Stimulated activated CD8-positive, alpha-beta memory T cell treated with anti-CD3 and anti-CD28 coated beads, Interleukin-12 subunit alpha, Interleukin-12 subunit beta, amount 100 ng/mL, for 24 hours (primary cell): ENCODE results near the gene SAXO1.

ENCODE experiments used
- DNase-seq: peaks from one replicate; pipeline ENCODE4 v3.0.0-alpha.2; 2020; ENCODE audit errors: extremely low read depth

Gene SAXO1

DNA sequence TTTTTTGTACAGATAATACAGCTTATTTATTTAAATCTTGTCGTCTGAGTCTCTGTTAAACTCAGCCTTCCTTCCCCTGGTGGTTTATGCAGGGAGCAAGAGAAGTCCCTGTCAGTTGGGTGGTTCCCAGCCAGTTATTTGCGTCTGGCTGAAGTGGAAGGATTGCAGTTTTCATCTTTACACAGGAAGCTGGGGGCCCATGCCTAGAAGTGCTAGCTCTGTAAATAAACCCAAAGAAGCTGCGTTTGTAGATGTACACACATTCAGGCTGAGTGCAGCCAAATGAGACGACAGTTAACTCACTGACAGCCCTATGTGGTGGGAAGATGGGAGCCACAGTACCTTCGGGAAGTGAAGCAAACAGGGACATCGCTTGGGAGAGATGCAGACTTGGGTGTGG, 122.1 kb downstream of the SAXO1 start:
- DNase-seq: no peak

DNA sequence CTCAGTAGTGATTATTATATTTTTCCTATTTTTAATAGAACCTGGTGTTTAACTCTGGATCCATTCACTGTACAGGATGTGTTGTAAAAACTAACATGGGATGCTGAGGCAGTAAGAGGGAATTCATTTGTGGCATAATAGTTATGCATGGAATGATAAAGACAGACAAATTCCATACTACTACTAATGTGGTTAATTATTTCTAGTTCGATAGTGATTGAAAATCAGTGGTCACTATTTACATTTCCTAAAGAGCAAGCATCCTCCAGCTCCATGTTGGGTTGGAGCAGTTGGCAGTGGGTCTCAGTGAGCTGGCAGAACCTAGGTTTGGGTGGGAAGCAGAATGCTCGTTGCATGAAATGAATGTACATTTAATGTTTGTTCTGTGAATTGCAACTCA, 122.6 kb downstream of the SAXO1 start:
- no peak for DNase-seq

DNA sequence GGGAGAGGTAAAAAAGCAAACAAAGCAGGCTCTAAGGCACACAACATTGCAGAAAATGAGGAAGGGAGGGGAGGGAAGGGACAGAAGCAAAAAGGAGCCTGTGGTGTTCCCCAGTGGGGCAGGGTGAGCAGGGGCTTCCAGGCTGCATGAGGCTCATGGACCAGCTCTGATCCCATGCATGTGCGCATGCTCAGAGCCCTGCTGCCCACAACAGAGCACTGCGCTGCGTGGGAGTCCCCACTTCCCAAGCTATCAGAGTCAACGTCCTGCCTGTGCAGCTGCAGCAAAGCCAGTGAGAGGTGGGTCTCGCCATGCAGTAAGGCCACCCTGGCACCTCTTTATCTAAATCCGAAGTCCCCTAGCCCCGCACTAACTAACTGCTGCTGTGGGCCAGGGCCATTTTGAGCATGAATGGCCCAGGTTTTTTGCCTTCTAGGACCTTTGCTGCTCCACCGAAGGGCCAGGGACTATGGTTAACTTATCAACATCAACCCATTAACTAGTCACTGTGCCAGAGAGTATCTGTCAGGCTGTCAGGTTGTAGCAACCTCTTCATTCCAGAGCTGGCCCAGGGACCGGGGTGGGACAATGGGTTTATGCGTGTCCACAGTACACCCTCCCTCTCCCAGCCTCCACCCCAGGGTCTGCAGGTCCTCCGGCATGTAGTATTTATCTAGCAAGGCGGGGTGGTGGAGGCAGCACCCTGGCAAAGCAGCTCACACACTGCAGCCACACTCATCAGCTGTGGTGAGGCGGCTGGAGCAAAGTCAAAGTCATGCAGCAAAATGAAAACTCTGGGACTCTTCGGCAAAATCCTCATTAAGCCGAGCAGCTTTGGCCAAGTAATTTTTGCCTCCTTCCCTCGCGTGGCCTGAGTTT, 123.6 kb downstream of the SAXO1 start:
- no peak for DNase-seq

- no peak for DNase-seq
Observed at GRCh38 chr9:18907927-18908625, 124.9 kb downstream of the SAXO1 start.

DNA sequence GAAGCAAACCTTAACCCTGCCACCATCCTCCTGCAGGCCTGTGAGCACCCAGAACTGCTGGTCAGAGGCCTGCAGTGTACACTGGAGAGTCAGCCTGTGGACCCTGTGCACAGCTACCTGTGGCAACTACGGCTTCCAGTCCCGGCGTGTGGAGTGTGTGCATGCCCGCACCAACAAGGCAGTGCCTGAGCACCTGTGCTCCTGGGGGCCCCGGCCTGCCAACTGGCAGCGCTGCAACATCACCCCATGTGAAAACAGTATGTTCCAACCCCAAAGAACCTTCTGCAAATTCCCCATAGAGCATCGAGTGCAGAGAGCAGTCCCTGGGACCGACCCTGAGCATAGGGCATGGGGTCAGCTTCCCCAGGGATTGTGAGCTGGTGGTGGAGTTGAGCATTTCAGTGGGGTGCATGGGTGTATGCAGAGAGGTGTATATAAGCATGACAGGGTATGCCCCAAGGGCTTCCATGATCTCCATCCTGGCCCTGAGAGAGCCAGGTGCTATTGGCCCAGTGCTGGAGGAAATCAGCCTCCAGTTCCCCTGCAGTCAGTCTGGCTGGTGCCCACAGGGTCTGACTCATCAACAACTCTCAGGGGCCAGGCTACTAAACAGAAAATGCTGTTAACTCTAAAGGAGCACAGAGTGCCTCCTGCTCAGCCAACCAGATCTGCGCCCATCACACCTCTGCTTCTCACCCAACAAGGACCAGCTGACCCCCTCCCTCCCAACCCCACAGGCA, 126.2 kb downstream of the SAXO1 start:
- no peak for DNase-seq

- DNase-seq: no peak
Observed at GRCh38 chr9:18905883-18906629, 127.0 kb downstream of the SAXO1 start.

DNA sequence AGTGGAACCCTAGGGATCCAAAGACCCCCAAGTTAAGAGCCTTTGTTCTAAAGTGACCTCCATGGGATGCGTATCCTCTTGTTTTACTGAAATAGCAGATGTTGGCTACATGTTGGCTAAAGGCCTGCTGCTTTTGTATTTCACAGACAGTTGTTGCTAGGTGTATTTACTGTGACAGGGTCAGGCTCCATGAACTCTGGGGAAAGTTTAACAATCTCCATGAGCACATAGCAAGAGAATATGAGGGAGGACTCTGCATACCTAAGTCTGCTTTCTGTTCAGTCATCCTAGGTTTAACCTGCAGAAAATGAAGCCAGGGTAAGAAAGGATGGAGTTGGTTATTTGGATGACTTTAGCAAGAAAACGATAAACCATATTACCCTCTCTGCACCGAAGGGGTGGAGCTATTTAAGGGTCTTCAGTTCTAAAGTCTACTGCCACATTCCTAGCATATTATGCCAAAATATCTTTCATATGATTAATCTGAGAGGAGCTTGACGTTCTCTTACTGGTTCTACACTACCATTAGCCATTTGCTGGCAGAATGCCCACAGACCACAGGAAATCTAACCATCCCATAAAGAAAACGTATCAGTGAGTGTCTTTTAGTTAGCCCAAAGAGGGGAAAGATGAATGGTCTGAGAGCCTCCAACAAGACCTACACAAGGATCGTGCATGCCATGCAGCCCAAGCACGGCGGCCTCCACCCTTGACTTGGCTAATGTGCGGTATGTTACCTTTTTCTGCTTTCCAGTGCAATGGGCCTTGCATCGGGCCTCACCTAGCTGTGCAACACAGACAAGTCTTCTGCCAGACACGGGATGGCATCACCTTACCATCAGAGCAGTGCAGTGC, 127.8 kb downstream of the SAXO1 start:
- DNase-seq: no peak

GRCh38 chr9:18903450-18903849, 129.6 kb downstream of the SAXO1 start:
- no peak for DNase-seq

DNA sequence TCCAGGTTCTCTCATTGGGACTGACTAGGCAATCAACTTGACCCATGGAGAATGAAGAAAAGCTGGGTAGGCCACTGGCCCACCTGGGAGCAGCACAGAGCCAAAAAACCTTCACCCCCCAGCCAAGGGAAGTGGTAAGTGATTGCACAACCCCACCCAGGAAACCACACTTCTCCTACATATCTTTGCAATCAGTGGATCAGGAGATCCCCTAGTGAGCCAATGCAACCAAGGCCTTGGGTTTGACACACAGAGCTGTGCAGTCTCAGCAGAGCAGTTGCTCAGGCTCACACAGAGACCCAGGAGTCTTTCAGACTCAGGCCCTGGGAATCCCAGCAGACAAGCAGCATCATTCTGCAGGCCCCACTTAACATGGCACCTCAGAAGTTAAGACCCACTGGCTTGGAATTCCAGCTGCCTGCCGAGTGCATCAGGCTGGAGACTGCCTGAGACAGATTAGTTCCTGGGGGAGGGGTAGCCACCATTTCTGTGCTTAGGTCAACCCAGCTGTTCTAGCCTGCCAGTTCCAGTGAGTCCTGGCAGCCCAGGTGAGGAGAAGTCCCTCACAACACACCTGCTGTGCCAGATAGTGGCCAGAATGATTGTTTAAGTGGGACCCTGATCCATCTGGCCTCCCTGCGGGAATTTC, 136.4 kb downstream of the SAXO1 start:
- DNase-seq: no peak

GRCh38 chr9:18896004-18896403, 137.0 kb downstream of the SAXO1 start:
- no peak for DNase-seq

- no peak for DNase-seq
Observed at GRCh38 chr9:18893491-18893890, 139.5 kb downstream of the SAXO1 start.

- no peak for DNase-seq
Observed at GRCh38 chr9:18893046-18893445, 140.0 kb downstream of the SAXO1 start.

- DNase-seq: no peak
Observed at GRCh38 chr9:18891946-18892670, 140.9 kb downstream of the SAXO1 start.

- DNase-seq: no peak
Observed at GRCh38 chr9:18890372-18890771, 142.6 kb downstream of the SAXO1 start.

DNA sequence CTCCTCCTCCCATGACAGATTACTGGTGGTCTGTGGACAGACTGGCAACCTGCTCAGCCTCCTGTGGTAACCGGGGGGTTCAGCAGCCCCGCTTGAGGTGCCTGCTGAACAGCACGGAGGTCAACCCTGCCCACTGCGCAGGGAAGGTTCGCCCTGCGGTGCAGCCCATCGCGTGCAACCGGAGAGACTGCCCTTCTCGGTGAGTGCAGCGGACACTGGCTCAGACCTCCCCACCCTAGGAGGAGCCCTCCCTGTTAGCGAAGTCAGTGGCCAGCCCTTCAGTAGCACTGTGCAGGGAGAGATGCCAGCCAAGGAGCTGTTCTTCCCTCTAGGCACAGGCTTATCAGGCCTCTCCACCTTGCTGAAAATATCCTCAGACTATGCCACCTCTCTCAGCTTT, 143.5 kb downstream of the SAXO1 start:
- no peak for DNase-seq

DNA sequence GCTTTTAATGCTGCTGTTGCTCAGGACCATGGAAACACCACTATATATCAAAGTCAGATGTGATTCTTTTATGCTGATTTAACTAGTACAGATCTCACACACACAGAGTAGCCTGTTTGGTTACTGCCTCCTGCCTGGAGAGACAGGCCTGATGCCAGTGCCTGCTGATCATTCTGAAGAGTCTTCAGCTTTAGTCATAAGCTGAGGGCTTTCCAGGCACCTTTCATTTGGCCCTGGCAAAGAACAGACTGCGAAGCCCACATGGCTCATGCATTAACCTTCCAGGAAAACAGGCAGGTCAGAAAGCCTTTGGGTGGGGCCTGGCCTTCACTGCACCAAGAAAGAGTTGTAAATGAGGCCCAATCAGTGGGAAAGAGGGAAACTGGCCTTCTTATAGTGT, 144.7 kb downstream of the SAXO1 start:
- no peak for DNase-seq

DNA sequence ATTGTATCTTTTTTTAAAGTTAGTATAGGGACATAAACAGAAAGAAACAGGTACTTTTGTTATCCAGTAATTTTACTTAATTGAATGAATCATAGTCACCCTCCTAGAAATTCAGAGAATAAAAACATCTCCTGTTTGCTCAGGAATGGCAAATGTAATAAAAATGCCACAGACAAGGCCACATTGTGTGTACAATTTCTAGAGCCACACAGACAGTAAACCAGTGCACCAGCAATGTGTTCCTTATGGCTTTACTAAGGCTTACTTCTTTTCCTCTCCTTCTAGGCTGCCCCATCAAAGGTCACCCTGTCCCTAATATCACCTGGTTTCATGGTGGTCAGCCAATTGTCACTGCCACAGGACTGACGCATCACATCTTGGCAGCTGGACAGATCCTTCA, 145.5 kb downstream of the SAXO1 start:
- no peak for DNase-seq

DNA sequence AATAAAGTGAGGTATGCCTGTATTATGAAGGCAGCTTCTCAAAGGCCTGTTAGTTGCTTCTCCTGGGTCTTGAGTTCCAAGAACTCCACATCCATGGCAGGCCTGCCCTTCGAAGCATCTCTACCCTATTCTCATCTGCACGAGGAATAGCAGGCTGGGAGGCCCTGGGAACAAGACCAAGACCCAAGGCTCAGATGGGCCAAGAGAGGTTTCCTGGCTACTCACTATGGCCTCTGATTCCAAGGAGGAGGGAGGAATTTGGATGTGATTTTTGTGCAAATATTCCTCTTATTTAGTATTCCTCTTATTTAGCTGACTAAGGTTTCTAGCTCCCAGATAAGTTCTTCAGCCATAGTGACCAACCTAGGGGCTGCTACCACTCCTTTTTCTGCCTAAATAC, 151.3 kb downstream of the SAXO1 start:
- DNase-seq: no peak

- DNase-seq: no peak
Observed at GRCh38 chr9:18877984-18878383, 155.0 kb downstream of the SAXO1 start.
